CD4-positive, alpha-beta memory T cell (primary cell): ENCODE data around the gene CENPA. TPM values are rescaled to one million over a fixed set of nuclear protein-coding genes. Genes with fewer than 3 reads are reported as not detected.

Experiments used
- CTCF ChIA-PET: fragments of 350-600 bp; sonication (Branson Sonifier 250); formaldehyde crosslinking; loops from one replicate; lab custom pipeline; 2021; ENCODE audit warnings: inconsistent platforms; ENCODE audit not compliant: partially characterized antibody; lab: Charles Lee
- POLR2A ChIA-PET: fragments of 350-600 bp; sonication (Branson Sonifier 250); formaldehyde crosslinking; loops from one replicate; lab custom pipeline; 2021; ENCODE audit not compliant: partially characterized antibody; lab: Charles Lee
- DNase-seq, 5 donors: peaks; one replicate each; pipeline versions ENCODE4 v3.0.0 to v3.0.0-alpha.2; 2020 to 2022; ENCODE audit warnings: mixed read lengths in 1 of 5
- H3K27ac ChIP-seq: one replicate; pipeline ENCODE4 v1.7.0; 2013; ENCODE audit warnings: low read depth, low read length
- H3K27me3 ChIP-seq: 2 replicates; pipeline ENCODE4 v1.7.0; 2013; ENCODE audit warnings: mild to moderate bottlenecking, low read length, moderate library complexity; ENCODE audit not compliant: insufficient read depth
- H3K36me3 ChIP-seq: 2 replicates; pipeline ENCODE4 v1.7.0; 2013; ENCODE audit warnings: mild to moderate bottlenecking, low read length, moderate library complexity; ENCODE audit not compliant: insufficient read depth
- H3K4me1 ChIP-seq: 2 replicates; pipeline ENCODE4 v1.7.0; 2013; ENCODE audit warnings: mild to moderate bottlenecking, low read length, moderate library complexity; ENCODE audit not compliant: insufficient read depth
- H3K4me3 ChIP-seq, 2 donors: one replicate each; pipeline ENCODE4 v1.7.0; 2013; ENCODE audit warnings: low read length in 2 of 2, mild to moderate bottlenecking in 1 of 2
- H3K9me3 ChIP-seq, 2 donors: one replicate each; pipeline ENCODE4 v1.7.0; 2013; ENCODE audit warnings: low read length in 2 of 2, control low read depth in 1 of 2; ENCODE audit not compliant: control insufficient read depth in 1 of 2
- H3K27ac Mint-ChIP-seq, 7 donors: one replicate each; pipeline ENCODE4 v1.8.0; 2020 to 2021; ENCODE audit warnings: mixed read lengths in 7 of 7, mild to moderate bottlenecking in 6 of 7, inconsistent platforms in 3 of 7, moderate library complexity in 3 of 7
- H3K27me3 Mint-ChIP-seq, 2 donors: one replicate each; pipeline ENCODE4 v1.8.0; 2020 to 2021; ENCODE audit warnings: mixed read lengths in 2 of 2
- H3K36me3 Mint-ChIP-seq, 2 donors: one replicate each; pipeline ENCODE4 v1.8.0; 2020 to 2021; ENCODE audit warnings: mixed read lengths in 2 of 2, inconsistent platforms in 1 of 2, mild to moderate bottlenecking in 1 of 2
- H3K4me1 Mint-ChIP-seq, 4 donors: one replicate each; pipeline ENCODE4 v1.8.0; 2020 to 2021; ENCODE audit warnings: mixed read lengths in 4 of 4, mild to moderate bottlenecking in 1 of 4
- H3K4me3 Mint-ChIP-seq, 8 donors: one replicate each; pipeline ENCODE4 v1.8.0; 2020 to 2021; ENCODE audit warnings: mixed read lengths in 8 of 8, mild to moderate bottlenecking in 7 of 8, moderate library complexity in 6 of 8, inconsistent platforms in 3 of 8
- H3K9me3 Mint-ChIP-seq, 8 donors: one replicate each; pipeline ENCODE4 v1.8.0; 2020 to 2021; ENCODE audit warnings: mixed read lengths in 8 of 8, mild to moderate bottlenecking in 5 of 8, inconsistent platforms in 3 of 8, moderate library complexity in 1 of 8
- intact Hi-C: fragments of 100-400 bp; cut with micrococcal nuclease; formaldehyde crosslinking; loops from one replicate; pipeline ENCODE4 v1.15.1; 2023
- polyA plus RNA-seq, 2 donors: library from polyadenylated mRNA; unstranded; fragments of 300-500 nt; fragmentation: Illumina TruSeq; gene quantifications; one replicate each; pipeline ENCODE4 v1.2.3, GENCODE V29; 2021
- total RNA-seq, 2 experiments: library from RNA; stranded (reverse); gene quantifications; one replicate each; pipeline ENCODE4 v1.2.3, GENCODE V29; 2021

CENPA gene
- under 1 TPM in 1 of 2 experiments, not detected in 1; 0.32 TPM for total RNA-seq
- not detected for polyA plus RNA-seq

- ChIA-PET POLR2A (interaction anchor here (0.7 to 1.0 kb wide), 6 partner anchors 13 to 66 kb away, joined by 3 to 12 read pairs (median 4); partner anchors contain the start of gene SLC35F6), CTCF (interaction anchor here (0.9 kb wide), 1 partner anchor 40 kb away, joined by 3 read pairs; no protein-coding TSS in a partner anchor)
- H3K4me3 ChIP-seq, result peak within 1 kb of the TSS; percentile 68 to 93
- H3K27me3 Mint-ChIP-seq, result peaks cover 0 to 3% of the 10 kb centered on the region in 2 donors
- H3K27ac Mint-ChIP-seq, result peak within 1 kb of the TSS; percentile 78 to 95 (median 91)
- H3K4me1 ChIP-seq, result peaks cover 14% of the 10 kb centered on the region
- peaks cover 9 to 15% (median 11%) of the 10 kb centered on the region in 4 donors for H3K4me1 Mint-ChIP-seq
- intact Hi-C loops, result loop anchor here (1.0 kb wide), 1 partner anchor 21 kb away; the partner anchor contains the start of gene SLC35F6
- peaks cover under 1 to 5% of the 10 kb centered on the region in 2 donors for H3K36me3 Mint-ChIP-seq
- H3K9me3 Mint-ChIP-seq, result peaks cover 0 to 2% (median 0%) of the 10 kb centered on the region in 8 donors
- no peaks in the 10 kb centered on the region for H3K36me3 ChIP-seq
- H3K27ac ChIP-seq, result peak within 1 kb of the TSS; percentile 37
- peak; percentile 95 to 98 (median 97) for DNase-seq
- no peaks in the 10 kb centered on the region for H3K9me3 ChIP-seq
- H3K4me3 Mint-ChIP-seq, result peak within 1 kb of the TSS; percentile 81 to 91 (median 86)
- H3K27me3 ChIP-seq, result no peaks in the 10 kb centered on the region
These were observed at the start of gene CENPA for GRCh38 chr2:26785431-26786206. CENPA (plus strand) TSS chr2:26786056; CDS start chr2:26786197, 141 bp downstream.

GRCh38 chr2:26737221-26737620, 48.6 kb upstream of the CENPA start:
- Mint-ChIP-seq H3K27me3 (peaks cover 1 to 7% of the 10 kb centered on the region in 2 donors), H3K4me3 (no peak overlapping the region), H3K4me1 (peaks cover 0 to 2% (median under 1%) of the 10 kb centered on the region in 4 donors), H3K27ac (no peak overlapping the region), H3K36me3 (no peaks in the 10 kb centered on the region), H3K9me3 (no peaks in the 10 kb centered on the region)
- Histone ChIP-seq H3K9me3 (no peaks in the 10 kb centered on the region), H3K27ac (no peak overlapping the region), H3K4me3 (no peak overlapping the region), H3K27me3 (no peaks in the 10 kb centered on the region), H3K36me3 (no peaks in the 10 kb centered on the region), H3K4me1 (no peaks in the 10 kb centered on the region)
- ChIA-PET CTCF (interaction anchor here (0.6 kb wide), 1 partner anchor 129 kb away, joined by 3 read pairs; no protein-coding TSS in a partner anchor), POLR2A (interaction anchor here (1.2 kb wide), 1 partner anchor 7 kb away, joined by 3 read pairs; no protein-coding TSS in a partner anchor)
- DNase-seq, result no peak
- intact Hi-C loops, result no loop called here

- H3K9me3 ChIP-seq, result no peaks in the 10 kb centered on the region
- no peaks in the 10 kb centered on the region for H3K27me3 ChIP-seq
- H3K4me1 Mint-ChIP-seq, result peaks cover 0 to 2% (median under 1%) of the 10 kb centered on the region in 4 donors
- no peak overlapping the region for H3K27ac Mint-ChIP-seq
- no peak overlapping the region for H3K4me3 ChIP-seq
- no peaks in the 10 kb centered on the region for H3K36me3 ChIP-seq
- no peak overlapping the region for H3K27ac ChIP-seq
- no peaks in the 10 kb centered on the region for H3K36me3 Mint-ChIP-seq
- ChIA-PET CTCF (no interaction called here), POLR2A (no interaction called here)
- H3K9me3 Mint-ChIP-seq, result no peaks in the 10 kb centered on the region
- peaks cover 1 to 4% of the 10 kb centered on the region in 2 donors for H3K27me3 Mint-ChIP-seq
- no peaks in the 10 kb centered on the region for H3K4me1 ChIP-seq
- H3K4me3 Mint-ChIP-seq, result no peak overlapping the region
- intact Hi-C loops, result no loop called here
- no peak for DNase-seq
These were observed 47.4 kb upstream of the CENPA start for GRCh38 chr2:26738481-26738880.

- intact Hi-C loops, result no loop called here
- H3K27me3 ChIP-seq, result no peaks in the 10 kb centered on the region
These were observed 46.3 kb upstream of the CENPA start for GRCh38 chr2:26739514-26739913.

GRCh38 chr2:26740346-26740745, 45.5 kb upstream of the CENPA start:
- H3K27ac ChIP-seq, result no peak overlapping the region
- H3K9me3 ChIP-seq, result no peaks in the 10 kb centered on the region
- no peaks in the 10 kb centered on the region for H3K9me3 Mint-ChIP-seq
- H3K36me3 Mint-ChIP-seq, result no peaks in the 10 kb centered on the region
- H3K4me3 ChIP-seq, result no peak overlapping the region
- ChIA-PET CTCF (no interaction called here), POLR2A (no interaction called here)
- H3K27me3 ChIP-seq, result no peaks in the 10 kb centered on the region
- peaks cover 0 to under 1% of the 10 kb centered on the region in 2 donors for H3K27me3 Mint-ChIP-seq
- H3K36me3 ChIP-seq, result no peaks in the 10 kb centered on the region
- H3K27ac Mint-ChIP-seq, result no peak overlapping the region
- peaks cover 0 to 2% (median under 1%) of the 10 kb centered on the region in 4 donors for H3K4me1 Mint-ChIP-seq
- no peaks in the 10 kb centered on the region for H3K4me1 ChIP-seq
- intact Hi-C loops, result loop anchor here (10.0 kb wide), 1 partner anchor 236 kb away; no protein-coding TSS in a partner anchor
- no peak overlapping the region for H3K4me3 Mint-ChIP-seq
- no peak for DNase-seq

More at GRCh38 chr2:26739514-26739913, 46.3 kb upstream of the CENPA start:
- CTCF ChIA-PET, result interaction anchor here (1.0 kb wide), 1 partner anchor 107 kb away, joined by 3 read pairs; no protein-coding TSS in a partner anchor
- Histone ChIP-seq H3K4me3 (no peak overlapping the region), H3K27ac (no peak overlapping the region), H3K9me3 (no peaks in the 10 kb centered on the region), H3K4me1 (no peaks in the 10 kb centered on the region), H3K36me3 (no peaks in the 10 kb centered on the region)
- no peaks in the 10 kb centered on the region for H3K9me3 Mint-ChIP-seq
- H3K4me1 Mint-ChIP-seq, result peaks cover 0 to 2% (median under 1%) of the 10 kb centered on the region in 4 donors
- no peak overlapping the region for H3K4me3 Mint-ChIP-seq
- H3K36me3 Mint-ChIP-seq, result no peaks in the 10 kb centered on the region
- peaks cover 0 to 1% of the 10 kb centered on the region in 2 donors for H3K27me3 Mint-ChIP-seq
- H3K27ac Mint-ChIP-seq, result no peak overlapping the region
- DNase-seq, result no peak
- POLR2A ChIA-PET, result no interaction called here

- H3K27ac ChIP-seq, result no peak overlapping the region
- no peaks in the 10 kb centered on the region for H3K9me3 Mint-ChIP-seq
- ChIA-PET CTCF (interaction anchor here (1.1 kb wide), 1 partner anchor 133 kb away, joined by 3 read pairs; no protein-coding TSS in a partner anchor), POLR2A (no interaction called here)
- H3K27ac Mint-ChIP-seq, result peak overlapping the region in 1 of 7 donors; percentile 64
- peaks cover 0 to 2% (median under 1%) of the 10 kb centered on the region in 4 donors for H3K4me1 Mint-ChIP-seq
- H3K9me3 ChIP-seq, result no peaks in the 10 kb centered on the region
- H3K4me1 ChIP-seq, result no peaks in the 10 kb centered on the region
- no peak overlapping the region for H3K4me3 ChIP-seq
- no peaks in the 10 kb centered on the region for H3K36me3 Mint-ChIP-seq
- intact Hi-C loops, result loop anchor here (10.0 kb wide), 1 partner anchor 236 kb away; no protein-coding TSS in a partner anchor
- no peak overlapping the region for H3K4me3 Mint-ChIP-seq
- no peak for DNase-seq
- no peaks in the 10 kb centered on the region for H3K36me3 ChIP-seq
- H3K27me3 ChIP-seq, result no peaks in the 10 kb centered on the region
- no peaks in the 10 kb centered on the region for H3K27me3 Mint-ChIP-seq
These were observed 45.0 kb upstream of the CENPA start for GRCh38 chr2:26740890-26741302.
